Myocyte (in vitro differentiated cells): ENCODE results near the gene PTPRF. TPM values are rescaled to one million over a fixed set of nuclear protein-coding genes. Genes with fewer than 3 reads are reported as not detected.

Experiments
- DNase-seq: peaks from one replicate; pipeline ENCODE4 v3.0.0-alpha.2; 2012; ENCODE audit warnings: low read depth
- total RNA-seq: library from RNA; depleted of rRNA; stranded (reverse); fragments of >200 nt; gene quantifications from 2 replicates; pipeline ENCODE4 v1.2.3, GENCODE V29; 2014

PTPRF gene
- total RNA-seq, 1 donor from 2014 or later = 7.8 TPM

DNA sequence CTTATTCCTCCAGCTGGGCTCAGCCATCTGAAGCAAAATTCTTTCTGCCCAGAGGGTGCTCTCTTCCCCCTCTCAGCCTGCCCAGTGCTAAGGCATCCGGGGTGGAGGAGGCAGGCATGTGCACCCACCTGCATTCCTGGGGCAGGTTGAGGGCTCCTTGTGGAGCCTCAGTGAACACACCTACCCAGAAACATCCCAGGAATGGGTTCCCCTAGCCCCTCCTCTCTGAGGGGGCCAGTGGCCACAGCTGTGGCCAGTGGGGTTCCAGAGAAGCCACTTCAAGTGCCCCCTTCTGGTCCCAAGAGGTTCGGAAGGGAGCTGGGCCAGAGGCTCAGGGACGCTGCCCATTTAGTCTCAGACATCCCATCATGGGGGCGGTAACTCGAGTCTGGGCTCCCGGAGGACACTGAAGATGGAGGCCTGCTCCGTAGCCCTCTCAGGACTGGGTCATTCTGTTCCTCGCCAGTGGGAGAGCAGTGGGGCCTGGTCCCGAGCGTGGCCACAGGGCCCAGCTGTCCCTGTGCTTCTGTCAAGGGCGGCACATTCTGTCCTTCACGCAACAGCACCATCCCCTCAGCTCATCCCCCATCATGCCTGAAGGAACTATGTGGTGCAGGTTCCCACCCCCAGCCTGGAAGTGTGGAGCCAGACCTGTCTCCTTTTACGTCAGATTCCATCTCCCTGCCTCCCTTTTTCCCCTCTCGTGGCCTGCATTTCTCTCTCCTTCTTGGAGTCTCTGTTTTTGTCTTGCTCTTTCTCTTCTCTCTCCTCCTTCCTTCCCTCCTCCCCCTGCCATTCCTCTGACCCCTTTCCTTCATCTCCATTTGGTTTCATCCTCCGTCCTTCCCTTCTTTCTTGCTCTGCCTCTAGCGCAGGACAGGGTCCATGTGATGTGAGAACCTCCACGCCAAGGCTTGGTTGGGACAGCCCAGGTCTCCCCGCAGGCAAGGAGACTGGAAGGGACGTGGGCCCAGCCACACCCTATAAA lies 69.6 kb downstream of the PTPRF start:
- DNase-seq = no peak

DNA sequence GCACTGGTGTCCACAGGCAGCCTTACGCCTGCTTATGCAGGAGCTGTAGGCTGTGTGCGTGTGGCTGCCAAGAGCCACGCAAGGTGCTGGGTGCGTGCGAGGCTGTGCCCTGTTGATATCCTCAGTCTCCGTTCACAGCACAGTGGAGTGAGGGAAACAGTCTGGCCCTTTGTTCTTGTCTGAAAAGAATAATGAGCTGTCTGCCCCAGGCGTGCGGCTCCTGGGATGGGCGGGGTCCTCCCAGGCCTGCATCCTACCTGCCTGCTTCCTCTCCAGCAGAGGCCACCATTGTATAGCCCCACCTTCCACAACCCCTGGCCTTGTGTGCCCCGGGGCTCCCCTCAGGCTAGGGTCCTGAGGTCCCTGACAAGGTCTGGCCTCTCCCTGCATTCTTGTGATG lies 72.3 kb downstream of the PTPRF start:
- no peak for DNase-seq

DNA sequence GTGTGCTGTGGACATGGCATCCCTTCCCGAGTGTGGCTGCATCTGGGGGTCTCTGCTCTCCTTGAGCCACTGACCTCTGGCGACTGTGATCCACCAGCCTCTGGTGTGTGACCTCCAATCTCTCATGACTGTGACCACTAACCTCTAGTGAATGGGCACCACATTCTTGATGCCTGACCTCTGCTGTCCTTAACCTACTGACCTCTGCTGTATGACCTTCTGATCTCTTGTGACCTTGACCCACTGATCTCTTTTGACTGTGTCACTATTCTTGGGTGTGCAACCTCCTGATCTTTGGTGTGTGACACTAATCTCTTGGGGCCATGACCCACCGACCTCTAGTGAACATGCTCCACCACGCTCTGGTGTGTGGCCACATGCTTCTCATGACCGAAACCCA lies 73.5 kb downstream of the PTPRF start:
- DNase-seq = no peak

DNA sequence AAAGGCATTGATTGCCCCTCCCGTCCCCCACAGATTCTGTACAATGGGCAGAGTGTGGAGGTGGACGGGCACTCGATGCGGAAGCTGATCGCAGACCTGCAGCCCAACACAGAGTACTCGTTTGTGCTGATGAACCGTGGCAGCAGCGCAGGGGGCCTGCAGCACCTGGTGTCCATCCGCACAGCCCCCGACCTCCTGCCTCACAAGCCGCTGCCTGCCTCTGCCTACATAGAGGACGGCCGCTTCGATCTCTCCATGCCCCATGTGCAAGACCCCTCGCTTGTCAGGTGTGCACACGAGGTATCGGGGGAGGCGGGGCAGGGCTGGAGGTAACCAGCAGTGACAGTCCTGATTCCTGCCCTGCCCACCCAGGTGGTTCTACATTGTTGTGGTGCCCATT lies 74.5 kb downstream of the PTPRF start:
- no peak for DNase-seq

DNA sequence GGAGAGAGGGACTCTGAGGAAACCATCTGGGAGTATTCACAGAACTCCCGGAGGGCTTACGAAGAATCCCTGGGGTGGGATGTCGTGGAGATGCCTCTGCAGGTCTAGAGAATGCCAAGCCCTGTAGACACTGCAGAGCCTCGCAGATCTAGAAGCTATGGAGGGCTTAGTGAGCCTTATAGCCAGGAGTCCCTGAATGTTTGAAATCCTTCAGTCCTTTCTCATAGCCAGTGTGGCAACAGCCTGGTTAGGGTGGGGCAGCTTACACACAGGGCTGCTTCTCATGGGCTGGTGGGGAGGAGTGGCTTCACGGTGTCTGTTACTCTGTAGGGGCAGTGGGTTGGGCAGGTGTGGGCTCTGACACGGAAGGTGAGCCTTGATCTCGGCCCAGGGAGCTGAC lies 75.1 kb downstream of the PTPRF start:
- DNase-seq = peak; percentile 62

DNA sequence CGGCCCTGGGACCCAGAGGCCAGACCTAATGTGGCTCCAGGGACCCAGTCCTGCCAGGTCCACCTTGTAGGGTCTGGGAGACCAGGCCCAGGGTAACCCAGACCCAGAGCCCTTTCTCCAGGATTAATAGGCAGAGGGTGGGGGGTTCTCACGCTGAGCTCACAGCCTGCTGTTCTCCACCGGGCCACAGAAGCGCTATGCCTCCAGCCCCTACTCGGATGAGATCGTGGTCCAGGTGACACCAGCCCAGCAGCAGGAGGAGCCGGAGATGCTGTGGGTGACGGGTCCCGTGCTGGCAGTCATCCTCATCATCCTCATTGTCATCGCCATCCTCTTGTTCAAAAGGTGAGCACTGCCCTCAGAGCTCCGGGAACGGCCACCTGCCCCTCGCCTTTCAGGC lies 75.9 kb downstream of the PTPRF start:
- no peak for DNase-seq

DNA sequence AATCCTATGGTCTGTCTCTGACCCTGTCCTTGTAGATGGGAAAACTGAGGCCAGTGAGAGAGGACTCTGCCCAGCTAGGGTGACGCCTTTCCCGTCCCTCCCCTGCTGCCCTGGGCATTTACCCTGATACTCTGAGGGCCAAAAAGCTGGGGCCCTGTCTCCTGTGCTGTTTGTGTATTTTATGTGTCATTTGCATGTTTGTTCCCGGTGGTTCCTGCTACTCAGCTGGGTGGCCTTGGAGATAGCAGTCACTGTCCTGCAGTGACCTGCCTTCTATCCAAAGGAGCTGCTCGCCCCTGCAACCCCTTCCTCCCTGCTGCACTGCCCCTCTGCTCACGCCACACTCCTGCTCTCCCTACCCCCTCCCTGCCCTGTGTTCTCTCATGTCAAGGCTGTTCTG lies 78.1 kb downstream of the PTPRF start:
- DNase-seq = no peak

DNA sequence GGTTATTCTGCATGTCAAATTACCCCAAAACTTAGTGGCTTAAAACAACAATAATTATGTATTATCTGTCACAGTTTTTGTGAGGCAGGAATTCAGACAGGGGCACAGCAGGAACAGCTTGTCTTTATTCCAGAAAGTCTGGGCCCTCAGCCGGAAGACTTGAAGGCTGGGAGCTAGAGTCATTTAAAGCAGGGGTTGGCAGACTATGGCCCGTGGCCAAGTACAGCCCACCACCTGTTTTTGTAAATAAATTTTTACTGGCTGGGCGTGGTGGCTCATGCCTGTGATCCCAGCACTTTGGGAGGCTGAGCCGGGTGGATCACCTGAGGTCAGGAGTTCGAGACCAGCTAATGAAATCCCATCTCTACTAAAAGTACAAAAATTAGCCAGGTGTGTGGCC lies 79.7 kb downstream of the PTPRF start:
- no peak for DNase-seq

DNA sequence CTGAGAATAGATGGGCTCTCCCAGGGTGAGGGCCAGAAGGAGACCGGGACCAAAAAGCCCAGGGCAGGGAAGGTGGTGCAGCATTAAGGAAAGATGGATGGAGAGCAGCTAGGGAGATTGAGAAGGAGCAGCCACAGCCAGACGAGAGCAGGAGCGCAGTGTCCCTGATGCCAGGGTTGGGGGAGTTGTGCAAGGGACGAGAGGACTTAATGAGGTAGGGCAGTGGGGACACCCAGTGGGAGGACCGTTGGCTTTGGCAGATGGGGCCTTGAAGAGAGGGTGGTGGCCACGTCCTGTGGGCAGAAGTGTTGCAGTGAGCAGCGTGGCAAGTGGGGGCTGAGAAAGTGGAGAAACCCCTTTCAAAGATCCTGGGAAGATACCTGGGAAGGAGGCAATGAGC lies 81.3 kb downstream of the PTPRF start:
- no peak for DNase-seq

DNA sequence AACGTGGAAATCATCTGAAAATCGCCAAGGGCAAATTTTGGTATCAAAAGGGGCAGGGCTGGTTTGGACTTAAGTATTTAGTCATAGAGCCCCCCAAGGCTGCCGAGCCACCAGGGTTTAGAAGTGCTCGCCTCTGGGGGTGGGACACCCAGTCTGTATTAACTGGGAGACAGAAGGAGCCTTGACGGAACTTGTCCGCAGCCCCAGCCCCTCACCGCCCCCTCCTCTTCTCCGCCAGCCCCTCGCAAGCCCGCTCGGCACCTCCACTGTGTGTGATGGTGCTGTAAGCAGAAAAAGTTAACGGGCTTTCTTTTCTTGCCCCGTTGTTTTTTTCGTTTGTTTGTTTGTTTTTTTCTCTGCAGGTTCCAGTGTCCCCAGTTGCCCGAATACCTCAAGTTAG lies 81.7 kb downstream of the PTPRF start:
- DNase-seq = no peak

DNA sequence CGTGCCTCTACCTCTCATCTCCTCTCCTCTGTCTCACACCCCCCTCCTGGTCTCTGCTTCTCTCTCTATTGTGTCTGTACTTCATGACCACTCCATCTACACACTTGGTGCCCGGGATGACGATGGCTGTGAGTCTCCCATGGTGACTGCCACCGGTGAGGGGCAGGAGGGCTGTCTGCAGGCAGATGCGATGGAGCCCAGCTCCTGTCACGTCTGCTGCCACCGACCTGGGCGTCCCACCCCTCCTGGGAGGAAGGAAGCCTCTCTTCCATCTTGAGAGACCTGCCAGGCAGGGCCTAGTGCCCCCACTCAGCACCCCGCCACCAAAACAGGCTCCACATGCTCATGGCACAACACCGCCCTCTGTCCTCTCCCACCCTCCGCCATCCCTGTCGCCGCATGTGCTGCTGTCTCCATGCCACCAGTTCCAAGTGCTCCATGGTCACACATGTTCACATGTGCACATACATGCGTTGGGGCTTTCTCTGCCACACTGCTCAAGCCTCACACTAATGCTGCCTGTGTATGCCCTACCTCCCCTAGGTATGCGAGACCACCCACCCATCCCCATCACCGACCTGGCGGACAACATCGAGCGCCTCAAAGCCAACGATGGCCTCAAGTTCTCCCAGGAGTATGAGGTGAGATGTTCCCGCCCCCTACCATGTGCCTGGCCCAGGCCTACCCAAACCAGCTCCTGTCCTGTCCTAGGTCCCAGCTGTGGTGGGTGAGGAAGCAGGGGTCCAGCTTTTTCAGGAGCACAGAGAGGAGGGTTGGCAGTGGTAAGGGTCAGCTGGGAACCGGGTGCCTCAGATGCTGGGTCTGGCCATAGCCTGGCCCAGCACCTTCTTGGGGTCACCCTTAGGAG lies 82.6 kb downstream of the PTPRF start:
- DNase-seq = no peak

DNA sequence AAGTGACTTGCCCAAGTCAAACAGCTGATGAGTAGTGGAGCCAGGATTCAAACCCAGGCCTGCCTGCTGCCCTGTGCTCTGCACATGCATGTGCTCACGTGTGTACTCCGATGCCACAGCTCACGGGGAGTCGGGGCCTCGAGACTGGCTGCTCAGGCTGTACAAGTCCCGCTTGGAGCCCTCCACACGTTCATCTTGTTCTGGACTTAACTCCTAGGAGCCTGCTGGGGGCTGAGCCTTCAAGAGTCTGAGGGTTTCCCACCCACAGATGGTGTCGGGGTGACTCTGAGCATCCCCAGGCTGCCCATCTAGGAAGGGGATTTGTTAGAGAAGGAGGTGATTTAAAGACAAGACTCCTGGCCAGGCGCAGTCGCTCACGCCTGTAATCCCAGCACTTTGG lies 83.5 kb downstream of the PTPRF start:
- DNase-seq = no peak

DNA sequence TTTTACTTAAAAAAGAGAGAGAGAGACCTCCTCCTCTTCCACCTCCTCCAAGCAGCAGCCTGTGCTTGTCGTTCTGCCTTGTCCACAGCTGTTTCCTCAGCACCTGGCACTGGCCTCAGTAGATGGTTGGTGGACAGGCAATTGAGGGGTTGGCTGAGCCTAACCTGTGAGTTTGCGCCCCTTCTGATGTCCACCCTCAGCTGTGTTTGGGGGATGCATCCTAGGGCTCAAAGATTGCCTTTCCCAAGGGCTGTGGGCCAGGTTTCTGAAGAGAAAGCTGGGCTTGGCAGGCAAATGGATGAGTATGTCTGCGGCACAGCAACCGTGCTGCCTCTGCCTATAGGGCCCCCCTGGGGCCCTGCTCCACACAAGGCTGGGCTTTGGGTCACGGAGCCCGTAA lies 84.2 kb downstream of the PTPRF start:
- DNase-seq = no peak

DNA sequence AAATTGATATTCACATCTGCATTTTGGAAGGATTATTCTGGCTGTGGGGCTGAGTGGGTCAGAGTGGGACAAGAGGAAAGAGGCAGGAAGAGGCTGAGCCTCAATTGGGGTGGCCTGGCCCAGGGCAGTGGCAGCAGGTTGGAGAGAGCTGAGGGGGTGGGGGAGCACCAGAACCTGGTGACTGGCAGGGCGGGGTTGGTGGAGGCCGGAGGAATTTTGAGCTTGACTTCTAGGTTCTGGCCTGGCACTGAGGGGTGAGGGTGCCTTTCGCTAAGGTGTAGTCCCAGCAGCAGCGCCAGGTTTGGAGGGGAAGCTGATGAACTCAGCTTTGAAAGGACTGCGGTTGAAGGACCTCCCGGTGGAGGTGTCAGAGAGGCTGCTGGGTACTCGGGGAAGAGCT lies 85.7 kb downstream of the PTPRF start:
- DNase-seq = no peak

DNA sequence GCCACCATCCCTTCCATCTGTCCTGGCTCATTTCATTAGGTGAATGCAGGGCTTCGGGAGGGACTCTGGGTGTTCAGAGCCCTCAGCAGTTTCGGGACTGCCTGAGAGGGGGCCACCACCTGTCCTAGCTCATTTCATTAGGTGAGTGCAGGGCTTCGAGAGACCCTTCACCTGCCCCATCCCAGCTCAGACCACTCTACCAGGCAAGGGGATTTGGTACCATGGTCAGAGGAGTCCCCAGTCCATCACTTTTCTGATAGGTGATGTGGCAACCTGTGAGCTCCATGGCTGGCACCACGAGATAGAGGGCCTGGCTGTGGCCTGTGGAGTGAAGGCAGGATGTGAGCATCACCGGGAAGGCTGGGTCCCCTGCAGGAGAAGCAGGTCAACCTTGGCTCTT lies 86.3 kb downstream of the PTPRF start:
- DNase-seq = no peak

DNA sequence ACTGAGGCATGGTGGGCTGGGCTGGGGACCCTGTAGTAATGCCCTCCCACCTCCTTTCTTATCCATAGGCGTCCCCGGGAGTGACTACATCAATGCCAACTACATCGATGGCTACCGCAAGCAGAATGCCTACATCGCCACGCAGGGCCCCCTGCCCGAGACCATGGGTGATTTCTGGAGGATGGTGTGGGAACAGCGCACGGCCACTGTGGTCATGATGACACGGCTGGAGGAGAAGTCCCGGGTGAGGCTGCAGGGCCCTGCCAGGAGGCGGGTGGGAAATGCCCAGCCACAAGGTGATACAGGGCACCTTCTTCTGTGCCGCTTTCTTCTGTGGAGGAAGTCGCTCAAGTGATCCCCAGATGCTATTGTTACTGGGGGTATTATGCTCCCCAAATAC lies 87.0 kb downstream of the PTPRF start:
- no peak for DNase-seq

DNA sequence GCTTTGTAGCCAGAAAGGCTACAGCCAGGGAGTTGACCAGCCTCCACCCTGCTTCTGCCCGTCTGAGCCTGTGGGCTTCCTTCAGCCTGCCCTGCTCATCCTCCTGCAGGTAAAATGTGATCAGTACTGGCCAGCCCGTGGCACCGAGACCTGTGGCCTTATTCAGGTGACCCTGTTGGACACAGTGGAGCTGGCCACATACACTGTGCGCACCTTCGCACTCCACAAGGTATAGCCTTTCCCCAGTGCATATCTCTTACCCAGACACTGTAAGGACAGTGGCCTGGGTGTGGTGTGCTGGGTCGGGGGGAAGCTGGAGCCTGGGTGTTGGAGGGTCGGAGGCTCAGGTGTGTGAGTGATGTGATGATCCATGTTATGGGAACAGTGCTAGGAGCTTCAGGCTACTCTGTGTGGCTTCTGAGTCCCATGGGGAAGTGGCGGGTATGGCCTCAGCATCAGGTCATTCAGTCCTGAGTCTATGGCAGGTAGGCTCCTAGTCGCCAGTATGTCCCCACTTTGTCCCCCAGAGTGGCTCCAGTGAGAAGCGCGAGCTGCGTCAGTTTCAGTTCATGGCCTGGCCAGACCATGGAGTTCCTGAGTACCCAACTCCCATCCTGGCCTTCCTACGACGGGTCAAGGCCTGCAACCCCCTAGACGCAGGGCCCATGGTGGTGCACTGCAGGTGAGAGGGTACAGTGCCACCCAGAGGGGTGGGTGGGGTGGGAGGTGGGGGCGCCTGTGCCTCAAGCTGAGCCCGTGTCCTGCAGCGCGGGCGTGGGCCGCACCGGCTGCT lies 88.0 kb downstream of the PTPRF start:
- DNase-seq = no peak

DNA sequence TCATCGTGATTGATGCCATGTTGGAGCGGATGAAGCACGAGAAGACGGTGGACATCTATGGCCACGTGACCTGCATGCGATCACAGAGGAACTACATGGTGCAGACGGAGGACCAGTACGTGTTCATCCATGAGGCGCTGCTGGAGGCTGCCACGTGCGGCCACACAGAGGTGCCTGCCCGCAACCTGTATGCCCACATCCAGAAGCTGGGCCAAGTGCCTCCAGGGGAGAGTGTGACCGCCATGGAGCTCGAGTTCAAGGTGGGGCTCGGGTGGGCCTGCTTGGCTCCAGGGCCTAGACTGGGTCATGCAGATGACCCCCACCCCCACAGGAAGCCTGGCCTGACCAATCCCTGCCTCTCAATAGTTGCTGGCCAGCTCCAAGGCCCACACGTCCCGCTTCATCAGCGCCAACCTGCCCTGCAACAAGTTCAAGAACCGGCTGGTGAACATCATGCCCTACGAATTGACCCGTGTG lies 88.7 kb downstream of the PTPRF start:
- DNase-seq = no peak

DNA sequence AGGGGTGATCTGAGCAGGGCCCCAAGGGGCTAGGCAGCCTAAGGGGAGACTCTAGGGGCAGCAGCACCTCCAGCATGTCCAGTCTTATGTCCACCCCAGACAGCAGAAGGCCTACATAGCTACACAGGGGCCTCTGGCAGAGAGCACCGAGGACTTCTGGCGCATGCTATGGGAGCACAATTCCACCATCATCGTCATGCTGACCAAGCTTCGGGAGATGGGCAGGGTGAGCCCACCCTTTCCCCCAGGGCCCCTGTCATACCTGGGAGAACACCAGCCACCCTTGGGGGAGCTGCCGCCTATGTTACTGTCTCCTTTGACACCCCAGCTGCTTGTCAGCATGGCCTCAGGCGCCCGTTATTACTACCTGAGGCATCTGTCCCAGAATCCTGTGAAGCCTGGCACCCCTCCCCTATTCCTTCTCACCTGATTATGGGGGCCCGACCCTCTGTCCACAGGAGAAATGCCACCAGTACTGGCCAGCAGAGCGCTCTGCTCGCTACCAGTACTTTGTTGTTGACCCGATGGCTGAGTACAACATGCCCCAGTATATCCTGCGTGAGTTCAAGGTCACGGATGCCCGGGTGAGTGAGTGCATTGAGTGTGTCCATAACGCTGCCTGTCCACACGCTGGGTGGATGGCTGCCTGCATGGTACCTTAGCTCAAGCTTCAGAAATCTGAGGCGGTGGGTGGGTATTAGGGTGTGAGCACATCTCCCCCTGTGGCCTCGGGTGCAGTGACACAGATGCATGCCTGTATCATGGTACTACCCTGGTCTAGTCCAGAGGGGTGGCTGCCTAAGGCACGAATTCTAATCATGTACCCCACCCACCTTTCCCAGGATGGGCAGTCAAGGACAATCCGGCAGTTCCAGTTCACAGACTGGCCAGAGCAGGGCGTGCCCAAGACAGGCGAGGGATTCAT lies 89.6 kb downstream of the PTPRF start:
- no peak for DNase-seq

DNA sequence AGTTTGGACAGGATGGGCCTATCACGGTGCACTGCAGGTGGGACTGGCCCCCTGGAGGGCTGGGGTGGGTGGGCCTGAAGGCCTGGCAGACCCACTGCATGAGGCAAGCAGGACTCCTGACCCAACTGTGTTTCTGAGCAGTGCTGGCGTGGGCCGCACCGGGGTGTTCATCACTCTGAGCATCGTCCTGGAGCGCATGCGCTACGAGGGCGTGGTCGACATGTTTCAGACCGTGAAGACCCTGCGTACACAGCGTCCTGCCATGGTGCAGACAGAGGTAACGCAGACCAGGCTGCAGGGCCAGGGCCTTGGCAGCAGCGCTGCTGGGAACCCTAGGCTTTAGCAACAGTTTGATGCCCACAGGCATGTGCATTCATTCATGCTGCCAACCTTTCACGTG lies 90.3 kb downstream of the PTPRF start:
- DNase-seq = no peak
